Breast epithelium (tissue), 4 donors: ENCODE measurements around the gene PRG3. TPM values are rescaled to one million over a fixed set of nuclear protein-coding genes. Genes with fewer than 3 reads are reported as not detected.

Experiments used
- DNase-seq, 2 donors: peaks; one replicate each; pipeline ENCODE4 v3.0.0-alpha.2; 2019; ENCODE audit warnings: low spot score in 2 of 2
- H3K27ac ChIP-seq, 2 donors: fragments of 200-600 bp; sonication (generic) in 1 of 2; one replicate each; pipeline ENCODE4 v1.5.1; 2016 to 2019; ENCODE audit warnings: mild to moderate bottlenecking in 1 of 2
- H3K27me3 ChIP-seq, 2 donors: fragments of 200-600 bp; sonication (generic) in 1 of 2; one replicate each; pipeline versions ENCODE4 v1.5.1 to v1.6.0; 2017 to 2019; ENCODE audit warnings: control low read depth in 1 of 2, mild to moderate bottlenecking in 1 of 2
- H3K36me3 ChIP-seq: fragments of 200-600 bp; one replicate; pipeline ENCODE4 v1.5.1; 2019
- H3K4me1 ChIP-seq, 2 donors: fragments of 200-600 bp; sonication (generic); one replicate each; pipeline ENCODE4 v1.5.1; 2016 to 2019; ENCODE audit warnings: control low read depth in 1 of 2
- H3K4me3 ChIP-seq, 3 donors: fragments of 200-600 bp; sonication (generic); 1 replicate in 2 of 3; 2 replicates in 1 of 3; pipeline ENCODE4 v1.5.1; 2016 to 2019; ENCODE audit warnings: mild to moderate bottlenecking in 3 of 3, moderate library complexity in 2 of 3
- H3K9me3 ChIP-seq, 2 donors: fragments of 200-600 bp; sonication (generic) in 1 of 2; one replicate each; pipeline ENCODE4 v1.5.1; 2016 to 2019; ENCODE audit warnings: control low read depth in 1 of 2
- POLR2A ChIP-seq: fragments of 450-650 bp; IDR thresholded peaks from one replicate; pipeline ENCODE4 v1.6.1; 2016; ENCODE audit warnings: antibody characterized with exemption, mild to moderate bottlenecking, moderate library complexity
- POLR2AphosphoS5 ChIP-seq, 3 donors: sonication (generic); formaldehyde crosslinking; IDR thresholded peaks; one replicate each; pipeline ENCODE4 v1.6.1; 2017; ENCODE audit warnings: antibody characterized with exemption in 3 of 3
- intact Hi-C: fragments of 100-400 bp; cut with DNase I; formaldehyde crosslinking; loops from one replicate; pipeline ENCODE4 v1.15.1; 2023; ENCODE audit warnings: low total_unique reads
- total RNA-seq, 3 donors: library from RNA; depleted of rRNA; stranded (reverse); fragments of >200 nt; gene quantifications; one replicate each; pipeline ENCODE4 v1.1.0, GENCODE V29; 2016
- TF ChIP-seq, protein P1 (sequence below), 3 donors: fragments of 450-650 bp; IDR thresholded peaks; one replicate each; pipeline ENCODE4 v1.5.1; 2016 to 2017; ENCODE audit warnings: antibody characterized with exemption in 3 of 3, mild to moderate bottlenecking in 3 of 3, moderate library complexity in 3 of 3

The PRG3 gene
- total RNA-seq, 3 donors from 2014 or later, result not detected

DNA sequence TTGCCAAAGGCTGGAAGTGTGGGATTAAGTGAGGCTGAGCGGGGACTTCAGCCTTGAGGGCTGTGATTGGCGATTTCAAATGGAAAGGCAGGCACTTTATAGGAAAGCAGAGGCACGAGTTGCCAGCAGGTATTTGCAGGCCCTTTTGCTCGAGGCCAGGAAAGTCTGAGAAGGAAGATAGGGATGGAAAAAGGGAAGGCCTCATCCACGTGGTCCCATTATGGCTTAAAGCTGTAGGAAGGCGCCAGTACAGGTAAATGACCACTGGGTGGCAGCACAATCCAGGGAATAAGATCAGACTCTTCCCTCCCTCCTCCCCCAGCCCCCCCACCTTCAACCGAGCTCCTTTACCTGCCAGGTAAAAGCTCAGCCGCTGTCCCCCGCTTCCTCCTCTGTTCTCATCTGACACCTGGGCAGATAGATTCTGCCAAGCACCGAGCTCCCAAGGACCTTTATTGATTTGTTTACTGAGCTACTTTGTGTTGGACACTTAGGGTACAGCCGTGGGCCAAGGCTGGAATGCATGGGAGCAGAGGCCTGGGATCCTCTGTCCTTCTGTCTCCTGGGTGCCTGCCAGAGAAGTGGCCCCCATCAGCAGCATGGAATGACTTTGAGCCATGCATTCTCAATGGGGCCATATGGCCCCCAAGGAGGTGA is 35.3 kb downstream of the PRG3 start:
- DNase-seq, result peak; percentile 64 to 66
- no peak overlapping the region for H3K27ac ChIP-seq
- H3K4me3 ChIP-seq, result no peak overlapping the region
- no peaks in the 10 kb centered on the region for H3K4me1 ChIP-seq
- TF ChIP-seq POLR2A (no peak), POLR2AphosphoS5 (IDR thresholded peaks at IDR 0.05) (no peak)
- TF ChIP-seq, protein P1, sequence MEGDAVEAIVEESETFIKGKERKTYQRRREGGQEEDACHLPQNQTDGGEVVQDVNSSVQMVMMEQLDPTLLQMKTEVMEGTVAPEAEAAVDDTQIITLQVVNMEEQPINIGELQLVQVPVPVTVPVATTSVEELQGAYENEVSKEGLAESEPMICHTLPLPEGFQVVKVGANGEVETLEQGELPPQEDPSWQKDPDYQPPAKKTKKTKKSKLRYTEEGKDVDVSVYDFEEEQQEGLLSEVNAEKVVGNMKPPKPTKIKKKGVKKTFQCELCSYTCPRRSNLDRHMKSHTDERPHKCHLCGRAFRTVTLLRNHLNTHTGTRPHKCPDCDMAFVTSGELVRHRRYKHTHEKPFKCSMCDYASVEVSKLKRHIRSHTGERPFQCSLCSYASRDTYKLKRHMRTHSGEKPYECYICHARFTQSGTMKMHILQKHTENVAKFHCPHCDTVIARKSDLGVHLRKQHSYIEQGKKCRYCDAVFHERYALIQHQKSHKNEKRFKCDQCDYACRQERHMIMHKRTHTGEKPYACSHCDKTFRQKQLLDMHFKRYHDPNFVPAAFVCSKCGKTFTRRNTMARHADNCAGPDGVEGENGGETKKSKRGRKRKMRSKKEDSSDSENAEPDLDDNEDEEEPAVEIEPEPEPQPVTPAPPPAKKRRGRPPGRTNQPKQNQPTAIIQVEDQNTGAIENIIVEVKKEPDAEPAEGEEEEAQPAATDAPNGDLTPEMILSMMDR (IDR thresholded peaks at IDR 0.05), result peak; percentile 44 to 67 (median 45)
- no peaks in the 10 kb centered on the region for H3K9me3 ChIP-seq
- no peaks in the 10 kb centered on the region for H3K36me3 ChIP-seq
- intact Hi-C loops, result loop anchor here (10.0 kb wide), 1 partner anchor 109 kb away; no protein-coding TSS in a partner anchor
- H3K27me3 ChIP-seq, result no peaks in the 10 kb centered on the region

DNA sequence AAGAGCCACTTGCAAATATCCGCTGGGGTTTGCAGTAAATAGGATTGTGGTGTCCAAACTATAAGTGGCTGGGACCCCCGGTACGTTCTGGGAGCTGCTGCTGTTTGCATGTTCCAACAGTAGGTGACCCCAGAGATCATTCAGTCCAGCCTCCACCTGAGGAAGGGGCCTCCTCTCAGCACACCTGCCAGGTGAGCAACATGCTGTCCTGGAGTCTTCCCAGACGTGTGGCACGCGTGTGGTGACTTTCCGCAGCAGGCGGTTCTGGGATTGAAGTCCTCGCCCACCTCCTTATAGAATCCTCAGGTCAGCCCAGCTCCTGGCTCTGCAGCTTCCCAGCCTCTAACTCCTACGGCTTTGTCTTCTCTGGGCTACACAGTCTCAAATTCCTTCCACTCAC is 36.1 kb downstream of the PRG3 start:
- TF ChIP-seq, protein P1 (IDR thresholded peaks at IDR 0.05), result no peak
- TF ChIP-seq POLR2AphosphoS5 (IDR thresholded peaks at IDR 0.05) (no peak), POLR2A (no peak)
- Histone ChIP-seq H3K4me1 (no peaks in the 10 kb centered on the region), H3K36me3 (no peaks in the 10 kb centered on the region), H3K27me3 (no peaks in the 10 kb centered on the region), H3K27ac (no peak overlapping the region), H3K9me3 (no peaks in the 10 kb centered on the region), H3K4me3 (no peak overlapping the region)
- intact Hi-C loops, result loop anchor here (10.0 kb wide), 1 partner anchor 110 kb away; no protein-coding TSS in a partner anchor
- no peak for DNase-seq

DNA sequence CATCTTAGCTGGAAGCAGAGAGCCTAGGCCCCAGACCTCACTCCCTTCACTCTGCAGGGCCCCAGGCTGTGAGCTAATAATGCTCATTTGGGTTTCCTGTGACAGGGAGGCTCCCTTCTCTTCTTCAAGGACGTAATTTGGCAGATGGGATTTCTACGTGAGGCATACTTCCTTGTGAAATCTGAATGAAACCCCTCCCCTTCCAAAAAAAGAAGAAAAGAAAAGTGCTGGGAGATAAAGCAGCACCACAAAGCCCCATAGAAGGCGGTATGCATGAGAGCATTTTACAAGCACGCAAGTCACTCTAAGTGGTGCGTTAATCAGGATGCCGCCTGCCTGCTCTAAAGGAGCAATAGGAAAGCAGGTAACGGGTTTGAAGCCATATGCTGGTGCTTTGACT is 37.1 kb downstream of the PRG3 start:
- DNase-seq, result no peak
- Histone ChIP-seq H3K36me3 (no peaks in the 10 kb centered on the region), H3K4me3 (no peak overlapping the region), H3K4me1 (no peaks in the 10 kb centered on the region), H3K27me3 (no peaks in the 10 kb centered on the region), H3K27ac (no peak overlapping the region), H3K9me3 (no peaks in the 10 kb centered on the region)
- intact Hi-C loops, result loop anchor here (10.0 kb wide), 1 partner anchor 111 kb away; no protein-coding TSS in a partner anchor
- TF ChIP-seq POLR2AphosphoS5 (IDR thresholded peaks at IDR 0.05), result no peak
- TF ChIP-seq POLR2A, result no peak
- TF ChIP-seq, protein P1 (IDR thresholded peaks at IDR 0.05), result no peak

DNA sequence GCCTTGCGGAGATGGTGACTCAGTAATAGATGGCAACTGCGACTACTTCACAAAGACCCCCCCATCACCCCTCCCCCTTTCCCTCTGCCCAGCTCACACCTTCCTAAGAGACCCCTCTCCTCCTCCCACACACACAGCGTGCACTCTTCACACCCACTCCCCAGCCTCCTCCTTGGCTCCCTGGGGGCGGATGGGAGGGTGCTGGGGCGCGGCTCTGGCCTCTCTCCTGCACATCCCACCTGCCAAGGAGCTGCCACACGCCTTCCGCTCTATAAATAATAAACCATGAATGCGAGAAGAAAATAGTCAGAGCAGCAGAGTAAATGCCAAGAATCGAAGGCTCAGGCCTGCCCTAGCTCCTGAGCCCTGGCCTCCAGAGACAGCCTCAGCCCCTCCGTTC is 38.2 kb downstream of the PRG3 start:
- TF ChIP-seq, protein P1 (IDR thresholded peaks at IDR 0.05), result no peak
- TF ChIP-seq POLR2A (no peak), POLR2AphosphoS5 (IDR thresholded peaks at IDR 0.05) (no peak)
- intact Hi-C loops, result loop anchor here (10.0 kb wide), 1 partner anchor 112 kb away; no protein-coding TSS in a partner anchor
- H3K4me1 ChIP-seq, result no peaks in the 10 kb centered on the region
- no peak overlapping the region for H3K4me3 ChIP-seq
- DNase-seq, result no peak
- H3K27ac ChIP-seq, result no peak overlapping the region
- no peaks in the 10 kb centered on the region for H3K27me3 ChIP-seq
- H3K9me3 ChIP-seq, result no peaks in the 10 kb centered on the region
- no peaks in the 10 kb centered on the region for H3K36me3 ChIP-seq

DNA sequence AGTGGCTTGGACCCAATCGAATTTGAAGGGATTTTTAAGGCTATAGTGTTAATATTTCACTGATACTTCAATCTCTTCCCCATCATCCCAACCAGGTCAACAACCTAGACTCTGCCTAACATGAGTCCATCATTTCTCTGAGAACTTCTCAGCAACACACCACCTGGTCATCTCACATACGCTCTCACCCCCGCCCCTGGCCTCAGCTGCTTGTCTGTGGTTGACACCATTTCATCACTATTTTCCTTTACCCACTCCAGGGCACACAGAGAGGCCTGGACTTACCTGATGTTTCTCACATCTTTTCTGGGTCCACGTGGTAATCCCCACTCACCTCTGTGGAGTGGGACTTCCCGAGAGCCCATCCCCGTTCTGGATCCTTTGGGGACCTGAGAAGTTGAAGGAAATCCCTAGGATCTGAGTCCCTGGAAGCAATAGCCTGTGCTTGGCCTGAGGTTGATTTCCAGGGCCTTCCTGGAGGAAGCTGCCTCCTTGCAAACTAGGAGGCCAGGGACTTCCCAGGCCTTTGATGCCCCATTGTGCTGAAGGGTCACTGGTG is 39.6 kb downstream of the PRG3 start:
- no peak for DNase-seq
- no peaks in the 10 kb centered on the region for H3K27me3 ChIP-seq
- intact Hi-C loops, result loop anchor here (10.0 kb wide), 1 partner anchor 113 kb away; no protein-coding TSS in a partner anchor
- TF ChIP-seq POLR2A (no peak), POLR2AphosphoS5 (IDR thresholded peaks at IDR 0.05) (no peak)
- TF ChIP-seq, protein P1 (IDR thresholded peaks at IDR 0.05), result no peak
- no peaks in the 10 kb centered on the region for H3K36me3 ChIP-seq
- H3K9me3 ChIP-seq, result no peaks in the 10 kb centered on the region
- H3K4me3 ChIP-seq, result no peak overlapping the region
- H3K4me1 ChIP-seq, result no peaks in the 10 kb centered on the region
- no peak overlapping the region for H3K27ac ChIP-seq
